Measurements from ENCODE around the gene SETBP1.

Gene SETBP1

DNA sequence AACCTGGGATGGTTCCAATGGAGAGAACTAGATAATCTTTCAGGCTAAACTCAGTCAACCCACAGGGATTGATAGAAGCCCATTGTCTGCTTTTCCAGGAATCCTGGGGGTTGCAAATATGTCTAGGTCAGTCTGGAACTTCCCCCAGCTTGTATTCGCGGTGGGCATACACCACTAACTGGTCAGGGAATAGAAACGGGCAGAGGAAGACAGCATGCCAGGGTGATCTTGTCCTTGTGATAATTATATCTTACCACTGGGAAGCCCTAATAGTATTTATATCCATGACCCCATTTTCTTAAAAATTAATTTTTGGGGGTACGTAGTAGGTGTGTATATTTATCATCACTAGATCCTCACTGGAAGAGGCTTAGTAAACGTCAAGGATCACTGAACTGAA lies 101.9 kb downstream of the SETBP1 start:
- ATAC-seq (replicated peaks; ENCODE audit: extremely low read depth, poor library complexity, severe bottlenecking) (no peak), DNase-seq (ENCODE audit: low spot score in 2 of 2) (no peak)
- no peaks in the 10 kb centered on the region for H3K36me3 Mint-ChIP-seq (ENCODE audit: insufficient read depth)
- peaks cover 5% of the 10 kb centered on the region for H3K4me1 Mint-ChIP-seq
- no peaks in the 10 kb centered on the region for H3K27me3 Mint-ChIP-seq
- no peaks in the 10 kb centered on the region for H3K9me3 Mint-ChIP-seq
- H3K4me3 Mint-ChIP-seq, result no peak overlapping the region
- H3K27ac Mint-ChIP-seq (ENCODE audit: low read depth), result no peak overlapping the region

DNA sequence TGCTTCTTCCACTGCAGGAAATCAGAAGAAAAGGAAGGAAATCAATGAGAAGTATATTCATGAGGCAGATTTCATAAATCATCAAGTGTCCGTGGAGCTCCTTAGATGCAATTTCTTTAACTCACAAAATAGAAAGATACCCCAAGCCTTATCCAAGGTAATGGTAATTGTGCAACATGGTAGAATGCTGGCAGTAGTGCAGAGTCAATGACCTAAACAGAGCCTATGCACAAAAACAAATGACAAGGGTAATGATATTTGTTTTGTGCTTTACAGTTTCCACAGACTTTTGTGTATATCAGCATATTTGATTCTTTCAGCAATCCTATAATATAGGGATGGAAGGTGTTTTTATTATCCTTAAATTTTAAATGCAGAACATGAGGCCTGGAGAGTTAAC lies 102.7 kb downstream of the SETBP1 start:
- no peak for ATAC-seq (replicated peaks; ENCODE audit: extremely low read depth, poor library complexity, severe bottlenecking)
- Mint-ChIP-seq H3K27me3 (no peaks in the 10 kb centered on the region), H3K4me1 (peaks cover 4% of the 10 kb centered on the region), H3K4me3 (no peak overlapping the region), H3K27ac (ENCODE audit: low read depth) (no peak overlapping the region), H3K36me3 (ENCODE audit: insufficient read depth) (no peaks in the 10 kb centered on the region), H3K9me3 (no peaks in the 10 kb centered on the region)
- DNase-seq (ENCODE audit: low spot score in 2 of 2), result no peak

DNA sequence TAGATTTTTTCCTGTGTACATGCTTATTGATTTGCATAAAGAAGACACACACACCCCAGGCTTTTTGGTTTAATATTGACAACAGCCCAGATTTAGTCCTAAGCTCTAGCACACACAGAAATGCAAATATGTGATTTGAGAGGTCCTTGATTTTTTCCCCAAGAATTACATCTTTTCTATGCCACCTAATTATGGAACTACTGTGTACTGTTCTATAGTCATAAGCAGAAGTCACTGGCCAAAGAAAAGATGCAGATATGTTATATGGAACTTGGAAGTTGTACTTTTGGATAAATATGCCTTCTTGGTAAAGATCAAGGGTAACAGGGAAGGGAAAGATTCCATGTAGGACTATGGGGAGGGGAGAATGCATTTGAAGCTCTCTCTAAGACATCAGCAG lies 105.6 kb downstream of the SETBP1 start:
- Mint-ChIP-seq H3K27me3 (no peaks in the 10 kb centered on the region), H3K27ac (ENCODE audit: low read depth) (no peak overlapping the region), H3K9me3 (no peaks in the 10 kb centered on the region), H3K4me1 (no peaks in the 10 kb centered on the region), H3K4me3 (peak overlapping the region; percentile 40), H3K36me3 (ENCODE audit: insufficient read depth) (no peaks in the 10 kb centered on the region)
- ATAC-seq (replicated peaks; ENCODE audit: extremely low read depth, poor library complexity, severe bottlenecking) (no peak), DNase-seq (ENCODE audit: low spot score in 2 of 2) (no peak)

DNA sequence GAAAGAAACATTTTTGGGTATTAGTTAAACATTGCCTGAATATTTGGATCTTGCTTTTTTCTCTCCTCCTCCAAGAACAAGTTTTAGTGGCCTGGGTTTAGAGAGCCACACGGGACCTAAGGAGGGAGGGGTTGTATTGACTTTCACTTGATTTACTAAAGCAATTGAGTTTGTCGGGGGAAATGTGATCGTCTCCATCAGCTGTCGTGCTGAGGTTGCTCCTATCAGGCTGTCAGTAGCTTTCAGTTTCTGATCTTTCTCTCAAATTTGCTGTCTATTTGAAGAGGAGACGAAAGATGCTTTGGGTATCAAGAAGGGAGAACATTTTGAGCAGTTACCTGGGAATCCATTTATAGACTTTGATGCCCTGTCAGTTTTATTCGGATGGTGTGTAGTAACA lies 106.0 kb downstream of the SETBP1 start:
- Mint-ChIP-seq H3K9me3 (no peaks in the 10 kb centered on the region), H3K27me3 (no peaks in the 10 kb centered on the region), H3K4me1 (no peaks in the 10 kb centered on the region), H3K4me3 (peak overlapping the region; percentile 40), H3K36me3 (ENCODE audit: insufficient read depth) (no peaks in the 10 kb centered on the region), H3K27ac (ENCODE audit: low read depth) (no peak overlapping the region)
- no peak for ATAC-seq (replicated peaks; ENCODE audit: extremely low read depth, poor library complexity, severe bottlenecking)
- no peak for DNase-seq (ENCODE audit: low spot score in 2 of 2)

DNA sequence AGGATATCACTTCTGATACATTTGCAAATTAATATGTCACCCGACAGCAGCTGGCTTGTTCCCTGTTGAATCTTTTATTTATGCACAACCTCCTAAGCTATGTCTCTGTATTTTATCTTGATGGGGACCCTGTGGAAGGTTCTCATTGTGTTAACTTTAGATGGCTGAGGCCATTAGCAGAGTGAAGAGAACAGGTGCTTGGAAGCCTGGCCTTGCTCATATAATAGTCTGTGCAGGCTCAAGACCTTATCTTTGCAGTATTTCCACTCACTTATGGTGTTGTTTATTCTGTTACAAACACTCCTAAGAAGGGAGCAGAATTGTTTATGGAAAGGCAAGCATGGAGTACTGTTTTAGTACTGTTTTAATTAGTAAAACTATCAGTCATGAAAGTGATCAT lies 107.6 kb downstream of the SETBP1 start:
- no peaks in the 10 kb centered on the region for H3K4me1 Mint-ChIP-seq
- no peak for DNase-seq (ENCODE audit: low spot score in 2 of 2)
- no peaks in the 10 kb centered on the region for H3K27me3 Mint-ChIP-seq
- ATAC-seq (replicated peaks; ENCODE audit: extremely low read depth, poor library complexity, severe bottlenecking), result no peak
- no peaks in the 10 kb centered on the region for H3K9me3 Mint-ChIP-seq
- H3K36me3 Mint-ChIP-seq (ENCODE audit: insufficient read depth), result no peaks in the 10 kb centered on the region
- H3K27ac Mint-ChIP-seq (ENCODE audit: low read depth), result no peak overlapping the region
- no peak overlapping the region for H3K4me3 Mint-ChIP-seq

DNA sequence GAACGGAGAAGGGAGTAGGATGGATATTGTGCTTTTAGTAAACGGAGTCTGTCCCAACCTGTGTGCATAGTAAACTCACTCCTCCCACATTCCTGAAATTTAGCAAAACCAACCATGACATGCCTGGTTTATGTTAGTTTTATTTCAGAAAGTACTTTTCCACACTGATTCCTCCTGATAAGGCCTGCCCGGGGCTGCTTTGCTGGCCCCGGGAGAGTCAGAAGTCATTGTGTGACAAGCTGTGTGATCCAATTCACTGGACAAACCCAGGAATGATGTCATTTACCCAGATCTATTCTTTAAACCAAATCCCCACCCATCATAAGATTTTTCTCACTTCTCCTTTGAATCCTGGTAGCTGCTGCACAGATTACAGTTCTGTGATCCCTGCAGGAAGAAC lies 109.0 kb downstream of the SETBP1 start:
- DNase-seq (ENCODE audit: low spot score in 2 of 2) (no peak), ATAC-seq (replicated peaks; ENCODE audit: extremely low read depth, poor library complexity, severe bottlenecking) (no peak)
- Mint-ChIP-seq H3K27ac (ENCODE audit: low read depth) (no peak overlapping the region), H3K9me3 (no peaks in the 10 kb centered on the region), H3K27me3 (no peaks in the 10 kb centered on the region), H3K4me3 (no peak overlapping the region), H3K4me1 (no peaks in the 10 kb centered on the region), H3K36me3 (ENCODE audit: insufficient read depth) (no peaks in the 10 kb centered on the region)

DNA sequence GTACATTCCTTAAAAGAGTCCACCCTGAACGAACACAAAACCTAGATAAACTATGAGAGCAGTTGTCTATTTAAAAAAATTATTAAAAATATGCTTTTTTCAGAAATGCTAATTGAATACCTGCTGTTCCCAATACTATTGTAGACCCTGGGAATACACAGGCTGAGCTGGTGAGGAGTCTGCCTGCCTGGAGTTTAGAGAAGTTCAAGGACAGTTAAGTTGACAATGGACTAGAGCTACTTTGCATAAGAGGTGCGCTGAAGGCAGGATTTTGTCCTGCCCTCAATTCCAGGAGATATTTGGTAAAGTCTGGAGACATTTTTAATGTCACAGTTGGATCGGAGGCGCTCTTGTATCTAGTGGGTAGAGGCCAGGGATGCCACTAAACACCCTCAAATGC lies 110.2 kb downstream of the SETBP1 start:
- no peaks in the 10 kb centered on the region for H3K4me1 Mint-ChIP-seq
- H3K27me3 Mint-ChIP-seq, result no peaks in the 10 kb centered on the region
- no peak overlapping the region for H3K4me3 Mint-ChIP-seq
- no peak for DNase-seq (ENCODE audit: low spot score in 2 of 2)
- H3K9me3 Mint-ChIP-seq, result no peaks in the 10 kb centered on the region
- no peaks in the 10 kb centered on the region for H3K36me3 Mint-ChIP-seq (ENCODE audit: insufficient read depth)
- ATAC-seq (replicated peaks; ENCODE audit: extremely low read depth, poor library complexity, severe bottlenecking), result no peak
- H3K27ac Mint-ChIP-seq (ENCODE audit: low read depth), result no peak overlapping the region

DNA sequence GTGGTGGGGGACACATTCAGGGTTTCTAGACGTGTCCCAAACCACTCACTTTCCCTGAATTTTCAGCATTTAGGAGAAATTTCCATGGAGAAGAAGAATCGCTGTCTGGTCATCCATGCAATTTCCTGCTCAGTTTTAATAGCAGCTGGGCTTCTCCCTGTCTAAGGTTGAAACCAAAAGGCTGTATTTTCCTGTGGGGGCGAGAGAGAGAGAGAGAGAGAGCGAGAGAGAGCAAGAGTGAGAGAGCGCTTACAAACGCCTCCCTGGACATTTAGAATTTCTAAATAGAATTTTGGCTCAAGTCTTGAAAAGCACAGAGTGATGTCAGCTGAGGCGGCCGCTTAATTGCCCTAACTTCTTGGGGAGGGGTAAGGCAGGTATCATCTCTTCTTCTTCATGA lies 110.8 kb downstream of the SETBP1 start:
- no peaks in the 10 kb centered on the region for H3K36me3 Mint-ChIP-seq (ENCODE audit: insufficient read depth)
- H3K27ac Mint-ChIP-seq (ENCODE audit: low read depth), result no peak overlapping the region
- no peak for DNase-seq (ENCODE audit: low spot score in 2 of 2)
- H3K4me3 Mint-ChIP-seq, result no peak overlapping the region
- no peaks in the 10 kb centered on the region for H3K27me3 Mint-ChIP-seq
- H3K9me3 Mint-ChIP-seq, result no peaks in the 10 kb centered on the region
- H3K4me1 Mint-ChIP-seq, result no peaks in the 10 kb centered on the region
- no peak for ATAC-seq (replicated peaks; ENCODE audit: extremely low read depth, poor library complexity, severe bottlenecking)

DNA sequence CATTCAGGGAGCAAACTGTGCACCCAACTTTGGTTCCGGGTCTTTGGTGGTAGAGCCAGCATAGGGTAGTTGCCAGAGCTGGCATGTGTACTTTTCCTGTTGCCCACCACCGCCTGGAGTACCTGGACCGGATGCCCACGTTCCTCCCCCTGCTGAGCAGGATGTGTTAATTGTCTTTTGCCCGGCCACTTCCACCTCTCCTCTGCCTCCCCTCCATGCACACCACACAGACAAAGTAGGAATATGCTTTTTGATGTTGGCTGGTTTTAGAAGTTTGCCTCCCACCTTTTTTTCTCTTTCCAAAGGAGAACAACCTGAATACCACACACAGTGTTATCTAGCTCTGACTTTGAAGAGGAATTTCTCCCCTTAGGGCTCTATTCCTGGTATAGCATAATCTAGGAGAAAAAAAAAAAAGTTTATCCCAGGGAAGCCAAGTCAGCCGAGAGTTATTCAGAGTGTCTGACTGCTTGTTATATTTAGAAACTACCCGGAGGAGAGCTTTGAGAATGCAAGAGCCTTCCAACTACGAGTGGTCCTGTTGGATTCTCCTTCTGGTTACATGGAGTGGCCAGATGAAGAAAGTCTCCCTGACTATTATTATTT lies 111.9 kb downstream of the SETBP1 start:
- Mint-ChIP-seq H3K9me3 (no peaks in the 10 kb centered on the region), H3K36me3 (ENCODE audit: insufficient read depth) (no peaks in the 10 kb centered on the region), H3K4me1 (no peaks in the 10 kb centered on the region), H3K4me3 (no peak overlapping the region), H3K27ac (ENCODE audit: low read depth) (no peak overlapping the region), H3K27me3 (no peaks in the 10 kb centered on the region)
- DNase-seq (ENCODE audit: low spot score in 2 of 2) (no peak), ATAC-seq (replicated peaks; ENCODE audit: extremely low read depth, poor library complexity, severe bottlenecking) (no peak)

DNA sequence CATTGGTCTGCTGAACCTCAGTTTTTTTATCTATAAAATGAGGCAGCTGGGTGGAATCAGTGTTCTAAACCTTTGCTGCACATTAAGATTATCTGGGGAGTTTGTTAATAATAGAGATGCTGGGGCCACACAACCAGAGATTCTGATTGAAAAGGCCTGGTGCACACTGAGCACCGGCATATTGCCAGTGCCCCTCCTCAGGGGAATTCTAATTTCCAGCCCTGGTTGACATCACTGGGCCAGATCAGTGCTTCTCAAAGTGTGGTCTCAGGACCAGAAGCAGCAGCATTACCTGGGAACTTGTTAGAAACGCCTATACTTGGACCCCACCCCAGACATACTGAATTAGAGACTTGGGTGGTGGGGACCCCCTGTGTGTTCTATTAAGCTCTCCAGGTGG lies 112.5 kb downstream of the SETBP1 start:
- ATAC-seq (replicated peaks; ENCODE audit: extremely low read depth, poor library complexity, severe bottlenecking) (no peak), DNase-seq (ENCODE audit: low spot score in 2 of 2) (no peak)
- no peaks in the 10 kb centered on the region for H3K36me3 Mint-ChIP-seq (ENCODE audit: insufficient read depth)
- H3K4me1 Mint-ChIP-seq, result no peaks in the 10 kb centered on the region
- no peak overlapping the region for H3K27ac Mint-ChIP-seq (ENCODE audit: low read depth)
- H3K9me3 Mint-ChIP-seq, result no peaks in the 10 kb centered on the region
- no peak overlapping the region for H3K4me3 Mint-ChIP-seq
- H3K27me3 Mint-ChIP-seq, result no peaks in the 10 kb centered on the region

DNA sequence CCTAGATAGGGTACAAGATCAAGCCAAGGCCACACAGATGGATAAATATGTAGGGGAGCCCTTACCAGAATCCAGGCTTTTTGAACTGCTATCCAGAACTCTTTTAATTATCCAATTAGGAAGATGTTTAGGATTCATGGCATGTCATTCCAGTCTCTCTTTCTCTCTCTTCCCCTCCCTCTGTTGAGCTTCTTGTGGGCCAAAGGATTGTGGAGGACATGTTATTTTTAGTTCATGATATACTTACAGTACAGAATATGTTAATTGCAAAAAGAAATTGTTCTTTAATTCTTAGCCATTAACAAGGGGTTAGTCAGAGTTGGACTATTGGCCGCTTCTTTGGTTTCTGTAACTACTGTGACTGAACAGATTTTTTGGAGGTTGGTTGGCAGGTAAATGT lies 113.0 kb downstream of the SETBP1 start:
- Mint-ChIP-seq H3K27me3 (no peaks in the 10 kb centered on the region), H3K9me3 (no peaks in the 10 kb centered on the region), H3K4me1 (no peaks in the 10 kb centered on the region), H3K36me3 (ENCODE audit: insufficient read depth) (no peaks in the 10 kb centered on the region), H3K4me3 (no peak overlapping the region), H3K27ac (ENCODE audit: low read depth) (no peak overlapping the region)
- ATAC-seq (replicated peaks; ENCODE audit: extremely low read depth, poor library complexity, severe bottlenecking) (no peak), DNase-seq (ENCODE audit: low spot score in 2 of 2) (no peak)

DNA sequence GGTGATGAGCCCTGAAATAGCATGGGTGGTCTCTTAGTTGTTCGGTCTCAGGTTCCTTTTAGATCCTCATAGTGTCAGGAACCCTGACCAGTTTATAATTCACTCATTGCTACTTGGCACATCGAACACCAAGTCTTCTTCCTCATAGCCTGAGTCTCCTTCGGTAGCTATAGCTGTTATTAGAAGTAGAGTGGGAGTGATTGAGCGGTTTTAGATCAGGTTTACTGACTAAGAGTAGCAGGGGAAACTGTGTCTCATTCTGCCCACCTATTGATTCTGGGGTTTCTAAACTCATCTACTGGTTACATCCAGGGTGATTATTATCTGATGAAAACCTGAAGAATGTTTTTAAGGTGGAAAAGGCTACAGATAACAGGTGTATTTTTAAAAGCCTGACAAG lies 114.6 kb downstream of the SETBP1 start:
- Mint-ChIP-seq H3K4me1 (peaks cover 10% of the 10 kb centered on the region), H3K4me3 (no peak overlapping the region), H3K36me3 (ENCODE audit: insufficient read depth) (peaks cover under 1% of the 10 kb centered on the region), H3K27ac (ENCODE audit: low read depth) (no peak overlapping the region), H3K9me3 (peaks cover 2% of the 10 kb centered on the region), H3K27me3 (no peaks in the 10 kb centered on the region)
- DNase-seq (ENCODE audit: low spot score in 2 of 2), result no peak
- no peak for ATAC-seq (replicated peaks; ENCODE audit: extremely low read depth, poor library complexity, severe bottlenecking)

DNA sequence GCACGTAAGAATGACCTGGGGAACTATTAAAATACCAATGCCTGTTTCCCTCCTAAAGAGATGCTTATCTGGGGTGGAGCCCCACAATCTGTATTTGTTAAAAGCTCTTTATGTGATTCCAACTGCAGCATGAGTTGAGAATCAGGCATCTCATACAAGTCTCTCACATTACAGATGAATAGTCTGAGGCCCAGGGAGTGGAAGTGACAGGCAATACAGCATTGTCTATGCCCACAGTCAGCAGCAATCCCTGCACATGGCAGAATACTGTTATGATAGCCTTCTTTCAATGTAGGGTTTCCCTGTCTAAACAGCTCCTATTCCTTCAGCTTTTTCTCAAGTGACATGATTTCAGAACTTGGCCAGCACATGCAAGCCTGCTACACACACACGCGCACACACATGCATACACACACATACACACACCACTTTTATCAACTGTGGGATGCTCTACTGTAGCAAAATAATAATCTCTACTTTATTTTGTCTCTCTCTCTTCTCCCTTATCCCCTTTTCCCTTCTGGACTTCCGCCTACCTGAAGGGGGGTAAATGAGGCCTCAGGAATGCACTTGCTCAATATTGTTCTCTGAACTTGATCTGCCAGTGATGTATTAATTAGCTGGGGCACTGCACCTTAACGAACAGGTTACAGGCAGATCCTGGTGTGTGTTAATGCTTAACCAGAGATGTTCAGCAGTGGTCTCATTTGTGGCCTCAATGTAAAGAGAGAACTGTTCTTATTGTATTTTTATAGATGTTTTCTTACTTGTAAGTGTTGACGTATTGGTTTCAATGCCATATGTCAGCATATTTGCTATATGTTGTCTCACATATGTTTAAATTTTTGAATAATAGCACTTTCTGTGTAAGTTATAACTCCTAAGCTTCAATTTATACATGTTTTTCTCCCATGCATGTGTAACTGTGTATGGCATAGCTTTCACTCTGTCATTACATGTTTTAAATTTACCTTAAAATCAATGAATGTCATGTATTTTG lies 116.0 kb downstream of the SETBP1 start:
- Mint-ChIP-seq H3K4me3 (no peak overlapping the region), H3K36me3 (ENCODE audit: insufficient read depth) (peaks cover 2% of the 10 kb centered on the region), H3K27ac (ENCODE audit: low read depth) (no peak overlapping the region), H3K27me3 (no peaks in the 10 kb centered on the region), H3K9me3 (peaks cover 7% of the 10 kb centered on the region), H3K4me1 (peaks cover 14% of the 10 kb centered on the region)
- ATAC-seq (replicated peaks; ENCODE audit: extremely low read depth, poor library complexity, severe bottlenecking), result no peak
- no peak for DNase-seq (ENCODE audit: low spot score in 2 of 2)

Data from central memory CD8-positive, alpha-beta T cell (primary cell).